Coronary artery (tissue), 2 donors: ENCODE results near the gene APPL2.
"Not testable (repeated sequence)": the region's sequence is repeated elsewhere in the genome, so short reads cannot be mapped to it uniquely, and the experiment has no call there.

Experiments used
- DNase-seq: peaks from one replicate; pipeline ENCODE4 v3.0.0-alpha.2; 2017; ENCODE audit warnings: low spot score
- H3K27ac ChIP-seq, 2 donors: fragments of 200-600 bp; sonication (generic); one replicate each; pipeline ENCODE4 v1.5.1; 2016 to 2019
- H3K4me3 ChIP-seq: fragments of 200-600 bp; sonication (generic); 2 replicates; pipeline ENCODE4 v1.5.1; 2016; ENCODE audit warnings: mild to moderate bottlenecking, moderate library complexity
- TF ChIP-seq, protein P1 (sequence below): fragments of 200-600 bp; sonication (generic); IDR thresholded peaks from one replicate; pipeline ENCODE4 v1.5.1; 2019; ENCODE audit warnings: antibody characterized with exemption

APPL2 gene

DNA sequence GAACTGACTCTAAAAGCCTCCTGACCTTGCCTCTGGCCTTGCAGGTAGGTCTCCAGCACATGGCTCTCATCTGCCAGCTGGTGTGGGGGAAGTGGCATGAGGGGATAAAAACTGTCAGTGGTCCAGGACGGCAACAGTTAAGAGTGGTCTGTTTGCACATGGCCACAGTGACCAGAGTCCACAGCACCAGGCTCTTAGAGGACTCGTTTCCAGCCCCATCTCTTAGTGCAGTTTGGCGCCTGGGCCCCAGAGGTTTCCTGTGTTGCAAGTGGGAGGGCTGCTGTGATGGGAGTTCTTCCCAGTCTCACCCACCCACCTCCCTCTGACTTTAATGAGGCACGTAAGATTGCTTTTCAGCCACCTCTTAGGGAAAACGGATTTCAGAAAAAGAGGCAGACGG, 37.0 kb downstream of the APPL2 start:
- H3K27ac ChIP-seq = no peak overlapping the region
- no peak for DNase-seq
- no peak overlapping the region for H3K4me3 ChIP-seq
- TF ChIP-seq, protein P1, sequence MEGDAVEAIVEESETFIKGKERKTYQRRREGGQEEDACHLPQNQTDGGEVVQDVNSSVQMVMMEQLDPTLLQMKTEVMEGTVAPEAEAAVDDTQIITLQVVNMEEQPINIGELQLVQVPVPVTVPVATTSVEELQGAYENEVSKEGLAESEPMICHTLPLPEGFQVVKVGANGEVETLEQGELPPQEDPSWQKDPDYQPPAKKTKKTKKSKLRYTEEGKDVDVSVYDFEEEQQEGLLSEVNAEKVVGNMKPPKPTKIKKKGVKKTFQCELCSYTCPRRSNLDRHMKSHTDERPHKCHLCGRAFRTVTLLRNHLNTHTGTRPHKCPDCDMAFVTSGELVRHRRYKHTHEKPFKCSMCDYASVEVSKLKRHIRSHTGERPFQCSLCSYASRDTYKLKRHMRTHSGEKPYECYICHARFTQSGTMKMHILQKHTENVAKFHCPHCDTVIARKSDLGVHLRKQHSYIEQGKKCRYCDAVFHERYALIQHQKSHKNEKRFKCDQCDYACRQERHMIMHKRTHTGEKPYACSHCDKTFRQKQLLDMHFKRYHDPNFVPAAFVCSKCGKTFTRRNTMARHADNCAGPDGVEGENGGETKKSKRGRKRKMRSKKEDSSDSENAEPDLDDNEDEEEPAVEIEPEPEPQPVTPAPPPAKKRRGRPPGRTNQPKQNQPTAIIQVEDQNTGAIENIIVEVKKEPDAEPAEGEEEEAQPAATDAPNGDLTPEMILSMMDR = no peak

DNA sequence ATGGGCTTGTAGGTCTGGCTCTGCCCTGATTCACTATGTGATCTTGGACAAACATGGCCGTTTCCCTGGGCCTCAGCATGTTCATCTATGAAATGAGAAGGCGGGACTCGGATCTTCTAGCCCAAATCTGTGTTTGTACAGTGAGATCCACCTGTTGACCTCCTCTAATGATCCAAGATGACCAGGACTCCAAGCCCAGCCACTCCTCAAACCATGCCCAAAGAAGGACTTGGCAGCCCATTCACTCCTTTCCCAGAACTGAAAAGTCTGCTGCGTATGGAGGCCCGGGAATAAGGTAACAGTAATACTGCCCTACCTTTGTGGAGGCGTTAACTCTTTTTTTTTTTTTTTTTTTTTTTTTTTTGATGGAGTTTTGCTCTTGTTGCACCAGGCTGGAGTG, 39.9 kb downstream of the APPL2 start:
- TF ChIP-seq, protein P1 = no peak
- Histone ChIP-seq H3K27ac (no peak overlapping the region), H3K4me3 (no peak overlapping the region)
- no peak for DNase-seq

DNA sequence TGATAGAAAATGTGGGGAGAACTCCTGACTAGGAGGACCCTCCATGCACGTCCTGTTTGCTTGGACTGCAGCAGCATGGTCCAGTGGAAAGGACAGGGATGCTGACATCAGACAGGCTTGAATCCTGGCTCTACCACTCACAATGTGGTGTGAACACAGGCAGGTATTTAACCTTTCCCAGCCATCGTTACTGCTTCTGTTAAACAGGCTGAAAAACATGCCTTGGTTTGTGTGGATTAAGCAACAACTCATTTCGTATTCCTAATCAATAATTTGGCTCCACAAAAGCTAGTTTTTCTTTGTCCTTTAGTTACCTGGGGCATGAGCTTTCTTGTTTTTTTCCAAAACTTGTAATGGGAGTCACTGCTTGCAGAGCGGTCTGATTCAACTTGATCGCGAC, 41.0 kb downstream of the APPL2 start:
- Histone ChIP-seq H3K4me3 (no peak overlapping the region), H3K27ac (no peak overlapping the region)
- no peak for DNase-seq
- TF ChIP-seq, protein P1 = no peak

DNA sequence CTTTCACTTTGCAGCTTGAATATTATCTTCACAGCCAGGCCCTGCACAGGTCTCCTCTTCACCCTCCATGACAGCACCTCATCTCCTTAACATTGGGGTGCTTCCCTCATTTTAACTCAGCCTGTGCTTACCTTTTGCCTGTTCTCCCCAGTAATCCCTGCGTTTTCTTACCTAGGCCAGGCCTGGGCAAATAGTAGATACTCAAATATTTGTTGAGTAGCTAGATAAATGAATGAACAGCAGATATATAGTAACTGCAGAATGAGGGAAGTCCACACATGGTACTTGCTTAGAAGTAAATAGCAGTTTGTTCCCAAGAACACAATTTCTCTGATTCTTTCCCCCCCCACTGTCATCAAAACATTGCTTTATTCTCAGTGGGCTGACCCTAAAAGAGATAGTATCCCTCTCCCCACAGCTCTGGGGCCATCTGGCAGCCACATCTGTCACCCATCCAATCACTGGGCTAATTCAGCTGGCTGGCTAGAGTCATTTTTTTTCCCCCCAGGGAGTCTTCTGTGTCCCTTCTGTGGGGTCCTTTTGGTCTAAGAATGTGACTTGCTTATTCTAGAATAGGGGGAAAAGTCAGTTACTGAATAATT, 43.2 kb downstream of the APPL2 start:
- TF ChIP-seq, protein P1 = no peak
- H3K4me3 ChIP-seq = no peak overlapping the region
- no peak overlapping the region for H3K27ac ChIP-seq
- DNase-seq = no peak

DNA sequence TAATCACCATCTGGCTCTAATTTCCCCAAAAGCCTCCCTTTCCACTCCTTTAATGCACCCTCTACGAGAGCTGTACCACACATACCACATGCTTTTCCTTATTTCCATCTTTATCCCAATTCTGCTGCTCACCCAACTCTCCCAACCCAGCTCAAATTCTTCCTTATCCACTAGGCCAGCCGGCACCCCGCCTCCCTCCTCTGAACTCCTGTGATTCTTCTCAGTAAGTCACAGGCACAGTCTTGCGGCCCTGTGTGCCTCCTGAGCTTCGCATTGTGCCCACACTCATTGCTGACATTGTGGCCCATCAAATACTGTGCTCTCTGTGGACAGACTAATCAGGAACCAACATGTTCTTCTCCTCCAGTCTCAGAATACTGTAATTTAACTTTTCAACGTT, 45.4 kb downstream of the APPL2 start:
- TF ChIP-seq, protein P1 = no peak
- DNase-seq = no peak
- Histone ChIP-seq H3K27ac (no peak overlapping the region), H3K4me3 (no peak overlapping the region)

DNA sequence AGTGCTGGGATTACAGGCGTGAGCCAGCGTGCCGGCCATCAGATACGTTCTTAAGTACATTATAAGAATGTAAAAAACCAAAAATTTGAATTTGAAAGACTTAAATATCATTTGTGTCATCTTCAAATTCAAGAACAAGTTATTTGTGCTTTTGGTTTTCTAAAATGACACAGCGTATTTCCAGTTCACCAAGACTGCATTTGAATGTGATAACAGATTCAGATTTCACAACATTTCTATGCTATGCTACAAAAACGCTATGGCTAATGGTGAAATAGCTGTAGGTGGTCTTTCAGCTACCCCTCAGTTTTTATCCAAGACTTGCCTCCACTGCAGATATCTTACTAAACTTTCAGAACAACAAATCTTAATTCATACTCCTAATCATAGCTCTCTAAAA, 46.7 kb downstream of the APPL2 start:
- TF ChIP-seq, protein P1 = no peak
- DNase-seq = no peak
- Histone ChIP-seq H3K27ac (no peak overlapping the region), H3K4me3 (no peak overlapping the region)

DNA sequence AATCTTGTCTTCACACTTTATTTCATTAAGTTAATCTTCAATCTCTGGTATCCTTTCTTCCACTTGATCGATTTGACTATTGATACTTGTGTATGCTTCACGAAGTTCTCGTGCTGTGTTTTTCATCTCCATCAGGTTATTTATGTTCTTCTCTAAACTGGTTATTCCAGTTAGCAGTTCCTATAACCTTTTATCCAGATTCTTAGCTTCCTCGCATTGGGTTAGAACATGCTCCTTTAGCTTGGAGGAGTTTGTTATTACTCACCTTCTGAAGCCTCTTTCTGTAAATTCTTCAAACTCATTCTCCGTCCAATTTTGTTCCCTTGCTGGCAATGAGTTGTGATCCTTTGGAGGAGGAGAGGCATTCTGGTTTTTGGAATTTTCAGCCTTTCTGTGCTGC, 52.0 kb downstream of the APPL2 start:
- not testable (repeated sequence) for H3K27ac ChIP-seq, DNase-seq, H3K4me3 ChIP-seq

DNA sequence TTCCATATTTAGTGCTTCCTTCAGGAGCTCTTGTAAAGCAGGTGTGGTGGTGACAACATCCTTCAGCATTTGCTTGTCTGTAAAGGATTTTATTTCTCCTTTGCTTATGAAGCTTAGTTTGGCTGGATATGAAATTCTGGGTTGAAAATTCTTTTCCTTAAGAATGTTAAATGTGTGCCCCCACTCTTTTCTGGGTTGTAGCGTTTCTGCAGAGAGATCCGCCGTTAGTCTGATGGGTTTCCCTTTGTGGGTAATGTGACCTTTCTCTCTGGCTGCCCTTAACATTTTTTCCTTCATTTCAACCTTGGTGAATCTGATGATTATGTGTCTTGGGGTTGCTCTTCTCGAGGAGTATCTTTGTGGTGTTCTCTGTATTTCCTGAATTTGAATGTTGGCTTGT, 52.6 kb downstream of the APPL2 start:
- not testable (repeated sequence) for DNase-seq, H3K27ac ChIP-seq, H3K4me3 ChIP-seq

DNA sequence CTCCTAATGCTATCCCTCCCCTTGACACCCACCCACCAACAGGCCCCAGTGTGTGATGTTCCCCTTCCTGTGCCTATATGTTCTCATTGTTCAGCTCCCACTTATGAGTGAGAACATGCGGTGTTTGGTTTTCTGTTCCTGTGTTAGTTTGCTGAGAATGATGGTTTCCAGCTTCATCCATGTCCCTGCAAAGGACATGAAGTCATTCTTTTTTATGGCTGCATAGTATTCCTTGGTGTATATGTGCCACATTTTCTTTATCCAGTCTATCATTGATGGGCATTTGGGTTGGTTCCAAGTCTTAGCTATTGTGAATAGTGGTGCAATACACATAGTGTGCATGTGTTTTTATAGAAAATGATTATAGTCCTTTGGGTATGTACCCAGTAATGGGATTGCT, 56.9 kb downstream of the APPL2 start:
- DNase-seq = not testable (repeated sequence)

More for the DNA sequence above, 56.9 kb downstream of the APPL2 start:
- not testable (repeated sequence) for H3K4me3 ChIP-seq, H3K27ac ChIP-seq
